Stimulated activated CD8-positive, alpha-beta memory T cell treated with anti-CD3 and anti-CD28 coated beads, Interleukin-15, amount 100 ng/mL, for 48 hours (primary cell): ENCODE results near the gene KCTD7.
"Not testable (repeated sequence)": the region's sequence is repeated elsewhere in the genome, so short reads cannot be mapped to it uniquely, and the experiment has no call there.

ENCODE experiments used
- DNase-seq, 2 donors: peaks; one replicate each; pipeline ENCODE4 v3.0.0-alpha.2; 2020; ENCODE audit warnings: low read depth in 2 of 2

Gene KCTD7

DNA sequence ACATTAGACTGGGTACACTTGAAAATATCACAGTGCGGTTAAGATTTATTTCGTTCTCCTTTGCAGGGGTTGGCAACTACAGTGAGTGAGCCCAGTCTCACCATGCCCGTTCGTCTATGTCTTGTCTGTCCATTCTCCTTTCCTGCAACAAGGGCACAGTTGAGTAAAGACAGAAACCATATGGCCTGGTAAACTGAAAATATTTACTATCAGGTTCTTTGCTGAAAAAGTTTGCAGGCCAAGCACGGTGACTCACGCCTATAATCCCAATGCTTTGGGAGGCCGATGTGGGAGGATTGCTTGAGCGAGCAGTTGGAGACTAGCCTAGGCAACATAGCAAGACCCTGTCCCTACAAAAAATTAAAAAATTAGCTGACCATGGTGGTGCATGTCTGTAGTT, 11.4 kb upstream of the KCTD7 start:
- no peak for DNase-seq

GRCh38 chr7:66619341-66619948, 9.2 kb upstream of the KCTD7 start:
- not testable (repeated sequence) for DNase-seq

DNA sequence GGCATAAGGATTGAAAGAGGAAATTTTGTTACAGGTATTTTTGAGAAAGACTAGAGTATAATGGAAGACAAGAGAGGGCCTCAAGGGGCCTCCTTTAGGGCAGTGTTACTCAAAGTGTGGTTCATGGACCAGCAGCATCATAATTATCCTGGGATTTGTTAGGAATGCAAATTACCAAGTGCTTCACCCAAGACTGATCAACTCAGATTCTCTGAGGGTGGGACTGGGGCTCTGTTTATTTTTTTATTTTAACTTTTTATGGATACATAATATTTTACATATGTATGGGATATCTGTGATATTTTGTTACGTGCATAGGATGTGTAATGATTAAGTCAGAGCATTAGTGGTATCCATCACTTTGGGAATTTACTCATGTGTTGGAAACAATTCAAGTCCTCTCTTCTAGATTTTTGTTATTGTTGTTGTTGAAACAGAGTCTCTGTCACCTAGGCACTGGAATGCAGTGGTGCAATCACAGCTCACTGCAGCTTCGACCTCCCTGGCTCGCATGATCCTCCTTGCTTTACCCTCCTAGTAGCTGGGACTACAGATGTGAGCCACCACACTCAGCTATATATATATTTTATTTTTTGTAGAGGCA, 2.2 kb upstream of the KCTD7 start:
- DNase-seq = no peak

GRCh38 chr7:66627151-66627681, 1.5 kb upstream of the KCTD7 start:
- no peak for DNase-seq

DNA sequence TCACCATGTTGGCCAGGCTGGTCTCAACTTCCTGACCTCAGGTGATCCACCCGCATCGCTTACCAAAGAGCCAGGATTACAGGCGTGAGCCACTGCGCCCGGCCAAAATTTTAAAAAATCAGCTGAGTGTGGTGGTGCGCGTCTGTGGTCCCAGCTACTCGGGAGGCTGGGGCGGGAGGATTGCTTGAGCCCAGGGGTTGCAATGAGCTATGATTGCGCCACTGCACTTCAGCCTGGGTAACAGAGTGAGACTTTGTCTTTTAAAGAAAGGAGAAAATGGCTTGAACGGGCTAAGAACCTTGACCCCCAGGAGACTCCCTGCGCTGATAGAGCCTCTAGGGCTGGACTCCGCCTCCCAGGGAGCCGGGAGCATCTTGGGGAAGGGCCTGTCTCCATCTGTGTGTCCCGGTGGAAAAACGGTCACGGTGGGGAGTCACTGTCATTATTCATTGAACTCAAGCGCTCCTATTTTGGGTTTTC, 760 bp upstream of the KCTD7 start:
- no peak for DNase-seq

DNA sequence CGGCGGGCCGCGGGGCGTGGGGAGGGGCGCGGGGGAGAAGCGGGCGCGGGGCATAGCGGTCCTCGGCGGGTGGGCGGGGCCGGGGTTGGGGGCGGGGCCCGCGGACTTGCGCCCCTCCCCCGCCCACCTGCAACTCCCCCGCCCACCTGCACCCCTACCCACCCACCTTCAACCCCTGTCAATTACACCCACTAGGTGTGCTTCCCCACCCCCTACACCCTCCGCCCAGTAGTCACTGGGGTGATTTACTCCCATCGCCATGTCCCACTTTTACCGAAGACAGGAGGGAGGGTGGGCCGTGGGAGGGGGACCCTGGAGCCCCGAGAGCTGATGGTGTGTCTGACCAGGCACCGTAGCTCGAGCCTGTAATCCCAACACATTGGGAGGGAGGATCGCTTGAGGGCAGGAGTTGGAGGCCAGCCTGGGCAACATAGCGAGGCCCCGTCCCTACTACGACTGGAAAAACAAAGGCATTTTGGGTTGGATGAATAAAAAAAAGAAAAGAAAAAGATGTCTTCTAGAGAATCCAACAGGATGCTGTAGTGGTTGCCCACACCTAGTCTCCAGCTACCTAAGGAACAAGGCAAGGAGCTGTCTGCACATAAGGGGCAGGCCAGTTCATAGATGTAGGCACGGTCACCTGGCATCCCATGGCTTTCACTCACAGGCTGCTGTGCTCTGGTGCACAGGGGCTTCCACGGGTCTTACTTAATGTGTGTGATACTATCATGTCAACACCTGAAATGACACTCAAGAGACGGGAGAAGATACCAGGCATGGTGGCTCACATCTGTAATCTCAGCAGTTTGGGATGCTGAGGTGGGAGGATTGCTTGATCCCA, 761 bp downstream of the KCTD7 start:
- DNase-seq = no peak

DNA sequence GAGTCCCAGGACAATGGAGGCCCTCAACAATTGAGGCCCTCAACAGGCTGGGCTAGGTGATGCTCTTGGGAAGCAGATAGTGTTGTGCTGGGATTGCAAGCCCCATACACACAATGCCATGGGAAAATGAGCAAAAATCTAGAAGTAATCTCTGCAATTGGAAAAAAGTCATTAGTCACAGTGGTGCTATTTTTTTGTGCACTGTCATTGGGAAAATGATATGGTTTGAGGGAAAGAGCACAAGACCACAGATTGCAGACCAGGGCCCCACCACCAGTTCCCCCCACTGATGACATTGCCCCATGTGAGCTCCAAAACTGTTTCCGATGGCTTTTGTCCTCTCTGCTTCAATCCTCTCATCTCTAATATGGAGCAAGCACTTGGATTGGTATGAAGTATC, 1.9 kb downstream of the KCTD7 start:
- DNase-seq = no peak

- DNase-seq = no peak
Observed at GRCh38 chr7:66631471-66631870, 2.8 kb downstream of the KCTD7 start.

GRCh38 chr7:66634816-66635215, 6.1 kb downstream of the KCTD7 start:
- no peak for DNase-seq

DNA sequence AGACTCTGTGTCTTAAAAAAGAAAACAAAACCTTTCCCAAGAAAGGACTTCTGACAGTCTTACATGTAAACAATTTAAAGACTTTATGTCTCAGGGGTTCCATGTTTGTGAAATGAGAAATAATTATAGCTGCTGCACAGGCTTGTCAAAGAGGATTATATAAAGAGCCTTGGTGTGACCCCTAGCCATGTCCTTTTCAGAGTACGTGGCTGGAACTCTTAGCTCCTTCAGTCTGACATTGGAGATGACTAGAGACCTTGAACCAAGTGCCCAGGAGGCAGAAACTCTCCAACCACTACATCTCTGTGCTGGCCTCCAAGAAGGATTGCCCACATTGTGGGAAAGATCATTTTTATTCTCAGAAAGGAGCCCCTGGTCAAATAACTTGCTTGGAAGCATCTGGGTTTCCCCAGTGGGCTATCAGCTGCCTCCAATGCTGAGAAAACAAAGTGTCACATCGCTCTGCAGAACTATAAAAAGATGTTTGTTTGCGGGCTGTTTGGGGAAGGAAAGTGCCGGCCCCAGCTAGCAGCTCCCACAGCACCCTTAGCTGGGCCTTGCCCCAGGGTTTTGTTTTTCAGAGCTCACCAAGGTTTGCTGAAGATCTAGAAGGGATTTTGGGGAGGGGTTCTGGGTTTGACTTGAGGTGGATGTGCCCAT, 6.8 kb downstream of the KCTD7 start:
- not testable (repeated sequence) for DNase-seq

GRCh38 chr7:66635982-66636546, 7.4 kb downstream of the KCTD7 start:
- DNase-seq = not testable (repeated sequence)

- DNase-seq = no peak
Observed at GRCh38 chr7:66638309-66639099, 9.8 kb downstream of the KCTD7 start.

DNA sequence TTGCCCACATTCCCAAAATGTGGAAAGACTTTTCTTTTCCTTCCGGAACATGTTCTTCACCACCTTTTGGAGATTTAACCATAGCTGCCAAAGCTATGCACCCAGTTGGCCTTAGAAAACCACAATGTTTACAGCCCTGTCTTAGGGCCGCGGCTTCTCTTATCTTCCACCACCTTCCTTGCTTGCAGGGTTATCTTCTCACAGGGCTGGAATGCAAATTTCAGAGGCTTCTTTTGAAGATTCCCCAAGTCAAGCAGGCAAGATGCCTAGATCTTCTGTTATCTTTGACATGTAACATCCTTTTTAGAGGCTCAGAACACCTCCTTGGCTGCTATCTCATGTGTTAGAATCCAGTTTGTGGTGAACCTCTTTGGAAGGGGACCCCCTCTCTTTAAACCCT, 11.1 kb downstream of the KCTD7 start:
- DNase-seq = no peak

GRCh38 chr7:66640802-66641525, 12.3 kb downstream of the KCTD7 start:
- DNase-seq = no peak

- DNase-seq = no peak
Observed at GRCh38 chr7:66641526-66641871, 12.8 kb downstream of the KCTD7 start.

DNA sequence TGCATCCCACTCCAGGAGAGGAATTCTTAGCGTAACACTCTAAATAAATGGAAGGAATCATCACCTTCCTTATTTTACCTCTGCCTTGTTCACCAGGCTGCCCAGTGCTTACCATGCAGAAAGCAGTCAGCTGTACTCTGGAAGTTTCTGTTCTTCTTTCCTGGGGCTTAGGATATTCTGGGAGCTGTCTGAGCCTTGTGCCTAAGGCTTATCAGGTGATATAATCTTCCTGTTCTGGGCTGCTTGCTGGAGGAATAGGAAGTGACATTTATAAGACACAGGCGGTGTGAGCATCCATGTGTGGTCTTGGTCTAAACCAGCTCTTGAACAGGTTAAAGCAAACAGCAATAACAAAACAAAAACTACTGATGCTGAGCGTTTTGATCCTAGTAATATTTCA, 13.5 kb downstream of the KCTD7 start:
- no peak for DNase-seq

DNA sequence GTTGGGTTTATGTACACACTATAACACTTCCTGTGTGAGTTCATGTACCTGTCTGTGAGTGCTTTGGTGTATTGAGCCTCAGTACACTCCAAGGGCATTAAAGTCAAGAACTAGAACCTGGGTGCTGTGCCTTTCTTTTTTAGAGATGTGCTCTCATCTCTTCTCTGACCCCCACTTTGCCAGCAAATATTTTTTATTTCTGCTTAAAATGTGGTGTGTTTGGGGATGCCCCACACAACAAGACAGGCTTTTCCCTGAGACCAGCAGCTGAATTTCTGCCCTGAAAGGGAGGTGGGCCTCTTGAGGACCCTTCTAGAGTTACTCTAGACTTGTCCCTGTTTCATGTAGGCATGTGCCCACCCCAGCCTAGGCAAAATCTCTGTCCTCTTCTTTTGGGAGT, 14.3 kb downstream of the KCTD7 start:
- DNase-seq = no peak

DNA sequence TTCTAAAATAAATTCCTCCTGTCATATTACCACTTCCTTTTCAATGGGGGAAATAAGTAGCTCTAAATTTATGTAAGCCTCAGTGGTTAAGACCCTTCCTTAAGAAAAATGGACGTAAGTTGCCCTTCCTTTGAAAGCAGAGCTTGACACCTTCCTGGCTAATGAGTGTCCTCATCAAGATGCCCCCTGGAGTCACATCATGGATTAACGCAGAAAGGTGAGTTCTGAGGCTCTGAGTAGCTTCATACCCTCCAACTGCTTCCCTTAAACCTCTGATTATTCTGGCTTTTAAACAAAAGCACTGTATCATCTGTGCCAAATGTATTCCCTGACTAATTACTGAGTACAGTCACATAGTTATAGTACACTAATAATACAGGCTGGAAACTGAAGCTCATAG, 14.7 kb downstream of the KCTD7 start:
- DNase-seq = no peak

DNA sequence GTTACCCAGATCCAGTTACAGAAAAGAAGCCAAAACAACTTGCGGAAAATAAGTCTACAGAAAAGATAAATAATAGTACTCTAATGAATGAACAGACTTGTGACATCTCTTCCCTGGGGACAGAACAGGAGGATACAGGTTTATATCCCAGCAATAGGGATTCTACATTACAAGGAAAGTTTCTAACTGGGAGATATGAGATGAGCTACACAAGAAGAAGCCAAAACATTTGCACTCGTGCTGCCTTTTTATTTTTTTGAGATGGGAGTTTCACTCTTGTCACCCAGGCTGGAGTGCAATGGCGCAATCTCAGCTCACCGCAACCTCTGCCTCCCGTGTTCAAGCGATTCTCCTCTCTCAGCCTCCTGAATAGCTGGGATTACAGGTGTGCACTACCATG, 22.3 kb downstream of the KCTD7 start:
- not testable (repeated sequence) for DNase-seq

DNA sequence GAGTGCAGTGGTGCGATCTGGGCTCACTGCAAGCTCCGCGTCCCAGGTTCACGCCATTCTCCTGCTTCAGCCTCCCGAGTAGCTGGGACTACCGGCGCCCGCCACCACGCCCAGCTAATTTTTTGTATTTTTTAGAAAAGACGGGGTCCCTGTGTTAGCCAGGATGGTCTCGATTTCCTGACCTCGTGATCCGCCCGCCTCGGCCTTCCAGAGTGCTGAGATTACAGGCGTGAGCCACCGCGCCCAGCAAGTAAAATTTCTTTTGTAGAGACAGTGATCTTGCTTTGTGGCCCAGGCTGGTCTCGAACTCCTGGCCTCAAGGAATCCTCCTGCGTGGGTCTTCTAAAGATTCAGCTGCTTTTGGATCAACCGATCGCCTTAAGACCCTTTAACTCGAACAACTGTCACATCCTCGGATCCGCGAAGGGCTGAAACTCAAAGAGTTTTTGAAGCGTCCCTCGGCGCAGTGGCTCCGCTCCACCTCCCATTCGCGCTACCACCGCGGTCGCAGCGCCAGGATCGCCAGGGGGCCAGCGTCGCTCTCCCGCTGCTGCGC, 25.1 kb downstream of the KCTD7 start:
- not testable (repeated sequence) for DNase-seq
